Rectal smooth muscle tissue (tissue), 1 donor: ENCODE results near the gene COX7A2L.
"Not testable (repeated sequence)": the region's sequence is repeated elsewhere in the genome, so short reads cannot be mapped to it uniquely, and the experiment has no call there.

Source experiments
- H3K27ac ChIP-seq: one replicate; pipeline ENCODE4 v1.7.0; 2013; ENCODE audit warnings: low read depth, low read length, inconsistent platforms
- H3K27me3 ChIP-seq: one replicate; pipeline ENCODE4 v1.7.0; 2013; ENCODE audit warnings: low read length; ENCODE audit not compliant: control insufficient read depth, insufficient read depth
- H3K36me3 ChIP-seq: one replicate; pipeline ENCODE4 v1.7.0; 2013; ENCODE audit warnings: low read length; ENCODE audit not compliant: control insufficient read depth, insufficient read depth
- H3K4me1 ChIP-seq: one replicate; pipeline ENCODE4 v1.7.0; 2013; ENCODE audit warnings: low read length; ENCODE audit not compliant: control insufficient read depth, insufficient read depth
- H3K4me3 ChIP-seq: one replicate; pipeline ENCODE4 v1.7.0; 2013; ENCODE audit warnings: low read length
- H3K9ac ChIP-seq: one replicate; pipeline ENCODE4 v1.7.0; 2013; ENCODE audit warnings: low read length

COX7A2L gene, protein sequence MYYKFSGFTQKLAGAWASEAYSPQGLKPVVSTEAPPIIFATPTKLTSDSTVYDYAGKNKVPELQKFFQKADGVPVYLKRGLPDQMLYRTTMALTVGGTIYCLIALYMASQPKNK

DNA sequence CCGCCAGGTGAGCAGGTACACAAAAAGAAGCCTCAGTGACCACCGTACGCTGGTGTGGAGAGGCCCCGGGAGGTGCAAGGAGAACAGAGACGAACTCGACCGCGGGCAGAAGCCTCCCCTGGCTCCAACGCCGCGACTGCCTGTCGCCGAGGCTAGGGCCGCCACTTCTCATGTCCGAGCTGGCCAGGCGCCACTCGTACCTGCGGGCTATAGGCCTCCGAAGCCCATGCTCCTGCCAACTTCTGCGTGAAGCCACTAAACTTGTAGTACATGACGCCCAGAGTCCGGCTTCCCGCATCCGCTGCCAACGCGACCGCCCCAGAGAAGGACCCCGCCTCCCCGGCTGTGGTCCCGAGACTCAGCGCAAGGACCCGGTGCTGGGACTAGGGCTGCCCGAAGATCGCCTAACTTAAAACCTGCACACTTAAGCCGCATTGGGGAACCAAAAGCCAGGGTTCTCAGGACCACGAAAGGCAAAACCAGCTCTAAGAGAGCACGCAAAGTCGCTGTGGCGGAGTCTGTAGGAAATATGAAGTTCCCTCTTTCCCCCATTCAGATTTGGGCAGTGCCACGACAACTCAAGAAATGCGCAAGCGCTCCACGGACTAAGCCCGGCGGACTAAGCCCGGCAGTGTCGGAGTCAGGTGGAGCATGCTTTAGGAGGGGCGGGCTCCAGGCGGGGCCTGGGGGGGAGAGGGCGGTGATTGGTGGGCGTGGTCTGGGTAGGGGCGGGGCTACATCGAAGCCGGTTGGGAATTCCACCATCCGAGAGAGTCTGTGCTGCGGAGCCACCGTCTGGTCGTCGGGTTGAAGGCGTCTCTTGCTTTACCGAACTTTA is at the start of gene COX7A2L:
TSS of gene COX7A2L (minus strand) at position 328 of the 838 bp plus-strand sequence. CDS start at position 272, 56 bp downstream.
- Histone ChIP-seq H3K27ac (peak within 1 kb of the TSS; percentile 93), H3K4me3 (peak within 1 kb of the TSS; percentile 89), H3K9ac (peak within 1 kb of the TSS; percentile 68), H3K27me3 (no peaks in the 10 kb centered on the region), H3K36me3 (no peaks in the 10 kb centered on the region), H3K4me1 (peaks cover 14% of the 10 kb centered on the region)

DNA sequence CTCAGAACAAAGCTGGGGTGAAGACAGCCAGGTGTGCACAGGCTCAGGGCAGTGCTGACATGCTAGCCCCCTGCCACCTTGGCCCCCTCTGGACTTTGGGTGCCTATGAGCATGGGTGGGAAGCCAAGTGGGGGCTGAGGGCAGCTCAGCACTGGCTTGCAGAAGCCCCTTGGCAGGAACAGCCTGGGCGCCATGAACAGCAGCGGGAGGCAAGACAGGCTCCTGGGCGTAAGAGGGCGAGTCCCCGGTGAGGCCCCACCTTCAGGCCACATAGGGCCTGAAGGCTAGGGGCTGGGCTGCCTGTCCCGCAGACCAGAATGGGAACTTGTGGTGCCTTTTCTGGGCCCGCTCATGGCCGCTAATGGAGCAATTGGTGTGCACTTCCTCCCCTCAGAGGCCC is 47.0 kb upstream of the COX7A2L start:
- Histone ChIP-seq H3K27ac (no peak overlapping the region), H3K27me3 (no peaks in the 10 kb centered on the region), H3K4me1 (no peaks in the 10 kb centered on the region), H3K36me3 (no peaks in the 10 kb centered on the region), H3K4me3 (no peak overlapping the region), H3K9ac (no peak overlapping the region)

DNA sequence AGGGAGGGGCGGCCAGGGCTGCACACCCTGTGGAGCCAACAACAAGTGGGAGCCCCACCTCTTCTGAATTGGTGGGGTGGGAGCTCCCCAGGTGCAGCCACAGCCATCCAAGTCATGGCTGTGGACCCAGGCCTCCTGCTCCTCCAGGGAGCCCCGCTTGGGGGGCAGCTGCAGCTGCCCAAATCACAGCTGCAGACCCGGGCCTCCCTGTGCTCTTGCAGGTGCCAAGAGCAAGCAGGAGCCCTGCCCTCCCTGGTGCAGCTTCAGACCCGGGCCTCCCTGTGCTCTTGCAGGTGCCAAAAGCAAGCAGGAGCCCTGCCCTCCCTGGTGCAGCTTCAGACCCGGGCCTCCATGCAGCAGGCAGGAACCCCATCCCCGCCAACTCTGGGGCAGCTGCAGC is 46.5 kb upstream of the COX7A2L start:
- H3K4me1 ChIP-seq: no peaks in the 10 kb centered on the region
- H3K36me3 ChIP-seq: no peaks in the 10 kb centered on the region
- H3K27ac ChIP-seq: no peak overlapping the region
- H3K9ac ChIP-seq: no peak overlapping the region
- H3K27me3 ChIP-seq: no peaks in the 10 kb centered on the region
- no peak overlapping the region for H3K4me3 ChIP-seq

DNA sequence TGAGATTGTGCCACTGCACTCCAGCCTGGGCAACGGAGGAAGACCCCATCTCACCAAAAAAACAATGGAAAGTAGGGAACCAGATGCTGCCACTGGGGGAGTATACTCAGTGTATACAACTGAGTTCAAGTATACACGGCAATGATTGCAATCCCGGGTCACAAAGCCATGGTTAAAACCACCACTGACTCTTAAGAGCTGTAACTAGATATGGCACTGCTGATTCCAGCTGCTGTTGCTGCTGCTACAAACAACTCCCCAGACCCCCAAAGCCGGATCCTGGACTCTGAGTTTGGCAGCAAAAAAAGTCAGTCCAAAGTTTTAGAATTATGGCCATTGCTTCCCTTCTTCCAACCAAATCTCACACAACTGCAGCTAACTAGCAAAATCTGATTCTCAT is 43.7 kb upstream of the COX7A2L start:
- no peaks in the 10 kb centered on the region for H3K27me3 ChIP-seq
- H3K4me3 ChIP-seq: no peak overlapping the region
- H3K36me3 ChIP-seq: no peaks in the 10 kb centered on the region
- H3K4me1 ChIP-seq: no peaks in the 10 kb centered on the region
- H3K27ac ChIP-seq: no peak overlapping the region
- H3K9ac ChIP-seq: no peak overlapping the region

DNA sequence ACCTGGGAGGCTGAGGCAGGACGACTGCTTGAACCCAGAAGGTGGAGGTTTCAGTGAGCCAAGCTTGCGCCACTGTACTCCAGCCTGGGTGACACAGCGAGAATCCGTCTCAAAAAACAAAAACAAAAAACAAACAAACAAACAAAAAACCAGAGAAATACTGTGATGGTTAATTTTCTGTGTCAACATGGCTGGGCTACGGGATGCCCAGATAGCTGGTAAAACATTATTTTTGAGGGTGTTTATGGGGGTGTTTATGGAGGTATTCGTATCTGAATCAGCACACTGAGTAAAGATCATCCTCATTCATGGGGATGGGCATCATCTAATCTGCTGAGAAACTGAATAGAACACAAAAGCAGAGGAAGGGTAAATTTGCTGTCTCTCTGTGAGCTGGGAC is 40.8 kb upstream of the COX7A2L start:
- H3K4me1 ChIP-seq: no peaks in the 10 kb centered on the region
- H3K4me3 ChIP-seq: no peak overlapping the region
- no peaks in the 10 kb centered on the region for H3K27me3 ChIP-seq
- no peak overlapping the region for H3K27ac ChIP-seq
- H3K9ac ChIP-seq: no peak overlapping the region
- no peaks in the 10 kb centered on the region for H3K36me3 ChIP-seq

DNA sequence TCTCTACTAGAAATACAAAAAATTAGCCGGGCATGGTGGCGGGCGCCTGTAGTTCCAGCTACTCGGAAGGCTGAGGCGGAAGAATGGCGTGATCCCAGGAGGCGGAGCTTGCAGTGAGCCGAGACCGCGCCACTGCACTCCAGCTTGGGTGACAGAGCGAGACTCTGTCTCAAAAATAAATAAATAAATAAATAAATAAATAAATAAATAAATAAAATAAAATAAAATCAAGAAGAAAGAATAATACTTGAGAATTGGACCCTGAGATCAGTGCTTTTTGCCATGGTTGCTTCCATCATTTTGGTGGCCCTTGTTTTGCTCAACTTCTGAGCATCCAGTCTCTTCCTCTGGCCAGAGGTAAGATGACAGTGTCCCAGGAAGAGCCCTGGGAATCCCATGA is 37.0 kb upstream of the COX7A2L start:
- H3K27me3 ChIP-seq, H3K4me3 ChIP-seq, H3K36me3 ChIP-seq, H3K4me1 ChIP-seq, H3K9ac ChIP-seq, H3K27ac ChIP-seq: not testable (repeated sequence)

DNA sequence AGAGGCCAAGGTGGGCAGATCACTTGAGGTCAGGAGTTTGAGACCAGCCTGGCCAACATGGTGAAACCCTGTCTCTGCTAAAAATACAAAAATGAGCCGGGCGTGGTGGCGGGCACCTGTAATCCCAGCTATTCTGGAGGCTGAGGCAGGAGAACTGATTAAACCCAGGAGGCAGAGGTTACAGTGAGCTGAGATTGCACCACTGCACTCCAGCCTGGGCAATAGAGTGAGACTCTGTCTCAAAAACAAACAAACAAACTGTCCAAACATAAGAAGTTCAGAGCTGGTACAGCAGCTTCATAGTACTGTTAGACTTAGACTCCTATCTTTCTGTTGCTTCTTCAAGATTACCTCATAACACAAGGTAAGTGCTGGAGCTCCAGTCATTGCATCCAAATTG is 32.3 kb upstream of the COX7A2L start:
- not testable (repeated sequence) for H3K27me3 ChIP-seq, H3K27ac ChIP-seq, H3K4me1 ChIP-seq, H3K9ac ChIP-seq, H3K36me3 ChIP-seq, H3K4me3 ChIP-seq

DNA sequence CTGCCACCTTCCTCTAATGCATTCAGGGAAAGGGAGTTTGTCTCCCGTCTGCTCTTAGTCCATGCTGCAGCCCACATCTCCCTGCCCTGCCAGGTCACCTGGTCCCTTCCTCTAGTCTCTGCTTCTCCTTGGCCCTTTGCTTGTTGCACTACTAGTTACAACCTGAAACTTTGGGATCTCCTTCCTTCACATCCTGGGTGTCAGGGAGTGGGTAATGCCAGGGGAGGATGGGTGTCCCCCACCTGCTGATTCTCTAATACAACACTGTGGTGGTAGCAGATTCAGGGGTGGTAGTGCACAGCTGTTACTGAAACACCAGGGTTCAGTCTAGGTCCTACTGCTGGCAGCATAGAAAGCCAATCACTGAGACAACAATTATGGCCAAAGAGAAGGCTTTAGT is 31.2 kb upstream of the COX7A2L start:
- no peaks in the 10 kb centered on the region for H3K27me3 ChIP-seq

DNA sequence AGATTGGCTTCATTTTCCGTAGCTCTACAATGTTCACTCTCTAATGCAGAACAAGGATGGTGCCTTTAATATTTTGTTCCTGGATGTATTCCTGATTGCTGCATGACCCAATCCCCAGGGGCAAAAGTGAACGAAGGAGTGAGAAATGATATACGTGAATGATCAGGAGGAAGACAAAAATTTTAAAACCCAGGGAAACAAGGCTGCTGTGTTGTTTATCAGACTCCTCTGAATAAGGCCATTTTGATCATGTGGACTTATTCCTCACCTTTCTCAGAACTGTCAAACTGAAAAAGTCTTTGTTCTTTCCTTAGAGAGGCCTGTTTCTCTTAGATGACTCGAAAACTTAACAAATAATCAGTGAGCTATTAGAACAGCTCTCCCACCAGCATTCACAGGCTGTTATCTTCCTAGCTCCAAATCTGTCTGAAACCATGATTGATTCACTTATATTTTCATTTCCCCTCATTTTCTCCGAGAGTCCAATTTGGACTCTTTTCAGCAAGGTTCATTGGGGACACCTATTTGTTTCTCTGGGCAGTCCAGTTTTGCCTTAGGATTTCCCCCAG is 29.5 kb upstream of the COX7A2L start:
- Histone ChIP-seq H3K9ac (no peak overlapping the region), H3K4me1 (no peaks in the 10 kb centered on the region), H3K36me3 (no peaks in the 10 kb centered on the region), H3K27ac (no peak overlapping the region), H3K27me3 (no peaks in the 10 kb centered on the region), H3K4me3 (no peak overlapping the region)

More for the DNA sequence above, 31.2 kb upstream of the COX7A2L start:
- H3K4me3 ChIP-seq: no peak overlapping the region
- H3K4me1 ChIP-seq: no peaks in the 10 kb centered on the region
- H3K27ac ChIP-seq: no peak overlapping the region
- H3K36me3 ChIP-seq: no peaks in the 10 kb centered on the region
- no peak overlapping the region for H3K9ac ChIP-seq

DNA sequence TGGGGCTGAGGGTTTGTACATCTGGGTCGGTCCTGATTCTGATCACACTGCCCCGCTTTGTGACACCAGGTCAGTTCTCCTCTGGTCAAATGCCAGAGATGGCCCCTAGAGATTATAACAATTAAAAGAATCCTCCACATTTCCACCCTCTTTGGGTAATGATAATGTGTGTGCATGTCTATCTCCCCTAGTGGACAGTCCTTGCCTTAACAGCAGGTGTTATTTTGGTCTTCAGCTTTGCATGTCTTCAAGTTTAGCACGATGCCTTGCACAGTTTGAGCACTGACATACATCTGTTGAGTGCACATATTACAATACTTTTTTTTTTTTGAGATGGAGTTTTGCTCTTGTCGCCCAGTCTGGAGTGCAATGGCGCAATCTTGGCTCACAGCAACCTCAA is 25.7 kb upstream of the COX7A2L start:
- no peak overlapping the region for H3K4me3 ChIP-seq
- no peak overlapping the region for H3K9ac ChIP-seq
- no peaks in the 10 kb centered on the region for H3K36me3 ChIP-seq
- no peak overlapping the region for H3K27ac ChIP-seq
- no peaks in the 10 kb centered on the region for H3K4me1 ChIP-seq
- no peaks in the 10 kb centered on the region for H3K27me3 ChIP-seq

DNA sequence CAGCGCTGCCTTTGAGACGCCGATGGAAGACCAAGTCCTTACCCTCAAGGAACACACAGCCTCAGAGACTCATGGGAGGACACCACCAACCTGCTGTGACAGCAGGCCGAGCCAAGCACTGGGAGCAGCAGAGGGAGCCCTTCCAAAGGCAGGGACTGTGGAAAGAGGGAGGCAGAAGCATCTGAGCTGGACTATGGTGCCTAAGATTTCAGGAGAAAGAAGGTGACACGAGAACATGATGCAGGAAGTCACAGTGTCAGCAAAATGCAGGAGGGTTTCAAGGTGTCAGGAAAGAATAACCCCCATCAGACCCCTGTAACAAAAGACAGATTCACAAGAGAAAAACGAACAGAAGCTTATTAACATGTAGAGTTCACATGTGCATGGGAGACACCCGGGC is 24.2 kb upstream of the COX7A2L start:
- H3K36me3 ChIP-seq: no peaks in the 10 kb centered on the region
- H3K4me1 ChIP-seq: no peaks in the 10 kb centered on the region

DNA sequence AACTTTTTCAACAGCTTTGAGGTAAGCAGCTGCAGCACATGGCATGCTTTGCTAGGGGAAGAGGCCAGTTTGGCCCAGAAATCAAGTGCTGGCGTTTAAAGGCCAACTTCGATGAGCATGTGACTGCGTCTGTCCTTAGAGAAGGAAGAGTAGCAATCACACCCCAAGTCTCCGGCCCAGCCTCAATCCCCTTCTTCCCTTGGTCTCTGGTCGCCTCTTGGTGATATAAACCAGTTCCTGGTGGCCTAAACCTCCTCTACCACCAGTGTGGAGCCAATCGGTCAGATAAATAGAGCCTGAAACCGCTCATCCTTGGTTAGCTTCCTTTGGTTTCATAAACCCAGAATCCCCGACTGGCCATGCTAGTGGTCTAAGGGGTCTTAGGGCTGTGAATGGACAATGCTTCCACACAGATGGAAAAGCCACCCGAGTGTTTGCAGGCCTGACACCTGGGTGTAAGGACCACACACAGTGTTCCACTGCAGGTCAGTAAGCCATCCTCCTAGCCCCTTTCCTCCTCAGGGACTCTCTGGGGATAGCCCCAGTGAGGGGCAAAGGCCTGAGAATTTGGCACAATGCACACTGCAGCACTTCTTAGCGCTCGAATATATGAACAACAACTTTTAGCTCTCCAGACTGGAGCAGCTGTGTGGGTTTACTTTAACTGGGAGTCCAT is 23.0 kb upstream of the COX7A2L start:
- Histone ChIP-seq H3K4me1 (no peaks in the 10 kb centered on the region), H3K4me3 (no peak overlapping the region), H3K27me3 (no peaks in the 10 kb centered on the region), H3K27ac (no peak overlapping the region), H3K36me3 (no peaks in the 10 kb centered on the region), H3K9ac (no peak overlapping the region)

More for the DNA sequence above, 24.2 kb upstream of the COX7A2L start:
- no peak overlapping the region for H3K4me3 ChIP-seq
- H3K27me3 ChIP-seq: no peaks in the 10 kb centered on the region
- H3K9ac ChIP-seq: no peak overlapping the region
- H3K27ac ChIP-seq: no peak overlapping the region
